A375 (cell line): ENCODE measurements around the gene ELF2. TPM values are rescaled to one million over a fixed set of nuclear protein-coding genes. Genes with fewer than 3 reads are reported as not detected.

ENCODE experiments used
- small RNA-seq: library from RNA; depleted of rRNA; stranded (forward); fragments of <200 nt; gene quantifications from one replicate; pipeline ENCODE3, GENCODE V24; 2014
- total RNA-seq: library from RNA; depleted of rRNA; stranded (reverse); fragments of >200 nt; shearing (Covaris generic); gene quantifications from 2 replicates; pipeline ENCODE4 v1.2.3, GENCODE V29; 2014; rRNA removed

ELF2 gene
- 25.7 and 27.8 TPM in 2 replicates for total RNA-seq

GRCh38 chr4:139177049-139177868 lies at the start of gene ELF2:
Gene ELF2 (minus strand): TSS chr4:139177218. CDS start chr4:139137701, 39,517 bp downstream.

GRCh38 chr4:139015269-139015947 lies 161.6 kb downstream of the ELF2 start, which contains the start of gene NOCT:
Gene NOCT (plus strand): TSS chr4:139015781. CDS start chr4:139015982, 201 bp downstream.

Small RNAs within 50 kb of the gene (small RNA-seq; reads per million reads assigned to genes)
- not detected for gene RF00017
- gene RF00019 = not detected
- gene RN7SL382P = not detected
- gene RNU6-531P = not detected

Other genes with a start within 250 kb of the ELF2 start
- gene NOCT, start 161.4 kb downstream of the ELF2 start, total RNA-seq = 35.2 and 35.4 TPM in 2 replicates
- gene MGARP, start 103.0 kb upstream of the ELF2 start, total RNA-seq = 0.11 TPM in 1 of 2 replicates, not detected in the other
- 36.1 and 39.8 TPM in 2 replicates for gene NAA15, start 124.3 kb upstream of the ELF2 start, total RNA-seq
- 62.3 and 68.9 TPM in 2 replicates for gene NDUFC1, start 125.3 kb upstream of the ELF2 start, total RNA-seq